GM15510 (cell line): ENCODE data around the gene PELI2.

Experiments used
- POLR2A ChIP-seq: IDR thresholded peaks from 3 replicates; pipeline ENCODE4 v1.6.1; 2011; ENCODE audit warnings: borderline replicate concordance; ENCODE audit not compliant: insufficient read length; ENCODE audit errors: extremely low read depth

Gene PELI2

GRCh38 chr14:56212521-56212920 lies 94.3 kb downstream of the PELI2 start:
- TF ChIP-seq POLR2A: no peak

GRCh38 chr14:56213306-56213705 lies 95.1 kb downstream of the PELI2 start:
- TF ChIP-seq POLR2A: no peak

GRCh38 chr14:56215180-56215579 lies 97.0 kb downstream of the PELI2 start:
- no peak for TF ChIP-seq POLR2A

- no peak for TF ChIP-seq POLR2A
Observed at GRCh38 chr14:56216626-56217379, 98.6 kb downstream of the PELI2 start.

GRCh38 chr14:56217380-56218045 lies 99.3 kb downstream of the PELI2 start:
- no peak for TF ChIP-seq POLR2A

- TF ChIP-seq POLR2A: no peak
Observed at GRCh38 chr14:56219666-56220413, 101.6 kb downstream of the PELI2 start.

- no peak for TF ChIP-seq POLR2A
Observed at GRCh38 chr14:56221382-56222128, 103.3 kb downstream of the PELI2 start.

- no peak for TF ChIP-seq POLR2A
Observed at GRCh38 chr14:56224229-56224628, 106.0 kb downstream of the PELI2 start.

- no peak for TF ChIP-seq POLR2A
Observed at GRCh38 chr14:56224691-56225681, 106.8 kb downstream of the PELI2 start.

GRCh38 chr14:56235388-56235787 lies 117.2 kb downstream of the PELI2 start:
- no peak for TF ChIP-seq POLR2A

GRCh38 chr14:56237398-56237797 lies 119.2 kb downstream of the PELI2 start:
- no peak for TF ChIP-seq POLR2A

- TF ChIP-seq POLR2A: no peak
Observed at GRCh38 chr14:56241461-56241860, 123.2 kb downstream of the PELI2 start.

GRCh38 chr14:56243110-56243509 lies 124.9 kb downstream of the PELI2 start:
- no peak for TF ChIP-seq POLR2A

- no peak for TF ChIP-seq POLR2A
Observed at GRCh38 chr14:56244138-56244789, 126.1 kb downstream of the PELI2 start.
